ENCODE data around the gene MICU1. TPM values are rescaled to one million over a fixed set of nuclear protein-coding genes. Genes with fewer than 3 reads are reported as not detected.
"Not testable (repeated sequence)": the region's sequence is repeated elsewhere in the genome, so short reads cannot be mapped to it uniquely, and the experiment has no call there.

Gene MICU1
- total RNA-seq, 2 experiments from 2014 or later: 27.2 to 33.6 TPM

DNA sequence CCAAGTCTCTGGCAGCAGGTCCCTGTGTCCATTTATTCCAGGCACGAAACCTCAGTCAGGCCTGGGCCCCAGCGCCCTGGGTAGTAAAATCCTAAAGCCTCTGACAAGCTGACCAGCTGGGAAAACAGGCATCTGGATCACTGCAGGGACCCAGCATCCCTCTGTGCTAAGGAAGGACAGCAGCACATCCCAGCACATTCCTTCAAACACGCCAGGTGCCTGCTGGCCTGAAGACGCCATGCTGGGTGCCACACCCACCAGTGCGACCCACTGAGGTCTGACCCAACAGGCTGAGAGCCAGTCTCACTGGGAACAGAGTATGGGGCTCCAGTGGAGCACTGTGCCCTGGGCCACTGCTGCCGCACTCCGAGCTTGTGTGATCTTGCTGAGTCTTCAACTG is 277.6 kb downstream of the MICU1 start:
- POLR2A ChIA-PET: interaction anchor here (0.9 kb wide), 1 partner anchor 88 kb away, joined by 4 read pairs; no protein-coding TSS in a partner anchor
- H4K20me1 ChIP-seq (ENCODE audit: insufficient read depth, low read length): no peaks in the 10 kb centered on the region
- intact Hi-C loops (cut with micrococcal nuclease; ENCODE audit: unreplicated experiment): no loop called here

DNA sequence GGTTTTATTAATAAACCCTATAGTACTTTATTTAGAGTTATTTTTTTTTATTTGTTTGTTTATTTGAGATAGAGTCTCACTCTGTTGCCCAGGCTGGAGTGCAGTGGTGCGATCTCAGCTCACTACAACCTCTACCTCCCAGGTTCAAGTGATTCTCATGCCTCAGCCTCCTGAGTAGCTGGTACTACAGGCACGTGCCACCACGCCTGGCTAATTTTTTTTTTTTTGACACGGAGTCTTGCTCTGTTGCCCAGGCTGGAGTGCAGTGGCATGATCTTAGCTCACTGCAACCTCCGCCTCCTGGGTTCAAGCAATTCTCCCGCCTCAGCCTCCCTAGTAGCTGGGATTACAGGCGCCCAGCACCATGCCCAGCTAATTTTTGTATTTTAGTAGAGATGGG is 279.8 kb downstream of the MICU1 start:
- H3K4me2 ChIP-seq (ENCODE audit: low read length); H2AFZ ChIP-seq (ENCODE audit: low read length); H3K27ac ChIP-seq (ENCODE audit: low read depth, low read length, poor library complexity, severe bottlenecking); H3K9me2 ChIP-seq (ENCODE audit: insufficient read depth, low read length); BruUV-seq (replicated peaks); intact Hi-C loops (cut with micrococcal nuclease; ENCODE audit: unreplicated experiment); CTCF ChIA-PET (ENCODE audit: unreplicated experiment); H3K9me3 ChIP-seq (ENCODE audit: low read length); H4K20me1 ChIP-seq (ENCODE audit: insufficient read depth, low read length); H3K4me3 ChIP-seq (ENCODE audit: low read depth, low read length, poor library complexity, severe bottlenecking); H3K4me1 ChIP-seq (ENCODE audit: insufficient read depth, low read length, poor library complexity, severe bottlenecking); H3K79me2 ChIP-seq (ENCODE audit: insufficient read depth, low read depth, low read length); DNase-seq (ENCODE audit: low spot score): not testable (repeated sequence)
- peaks cover 54% of the 10 kb centered on the region for H3K36me3 ChIP-seq (ENCODE audit: insufficient read depth, low read length)
- POLR2A ChIA-PET: interaction anchor here (0.6 to 0.7 kb wide), 2 partner anchors 14 to 894 kb away, joined by 3 read pairs; no protein-coding TSS in a partner anchor

More for the DNA sequence above, 277.6 kb downstream of the MICU1 start:
- BruUV-seq (replicated peaks): no TSS peak
- no peak overlapping the region for H3K4me3 ChIP-seq (ENCODE audit: low read depth, low read length, poor library complexity, severe bottlenecking)
- H3K9me2 ChIP-seq (ENCODE audit: insufficient read depth, low read length): no peaks in the 10 kb centered on the region
- TF ChIP-seq EZH2phosphoT487 (IDR thresholded peaks at IDR 0.05; ENCODE audit: borderline replicate concordance, low read depth, low read length): no peak
- TF ChIP-seq, protein P1, sequence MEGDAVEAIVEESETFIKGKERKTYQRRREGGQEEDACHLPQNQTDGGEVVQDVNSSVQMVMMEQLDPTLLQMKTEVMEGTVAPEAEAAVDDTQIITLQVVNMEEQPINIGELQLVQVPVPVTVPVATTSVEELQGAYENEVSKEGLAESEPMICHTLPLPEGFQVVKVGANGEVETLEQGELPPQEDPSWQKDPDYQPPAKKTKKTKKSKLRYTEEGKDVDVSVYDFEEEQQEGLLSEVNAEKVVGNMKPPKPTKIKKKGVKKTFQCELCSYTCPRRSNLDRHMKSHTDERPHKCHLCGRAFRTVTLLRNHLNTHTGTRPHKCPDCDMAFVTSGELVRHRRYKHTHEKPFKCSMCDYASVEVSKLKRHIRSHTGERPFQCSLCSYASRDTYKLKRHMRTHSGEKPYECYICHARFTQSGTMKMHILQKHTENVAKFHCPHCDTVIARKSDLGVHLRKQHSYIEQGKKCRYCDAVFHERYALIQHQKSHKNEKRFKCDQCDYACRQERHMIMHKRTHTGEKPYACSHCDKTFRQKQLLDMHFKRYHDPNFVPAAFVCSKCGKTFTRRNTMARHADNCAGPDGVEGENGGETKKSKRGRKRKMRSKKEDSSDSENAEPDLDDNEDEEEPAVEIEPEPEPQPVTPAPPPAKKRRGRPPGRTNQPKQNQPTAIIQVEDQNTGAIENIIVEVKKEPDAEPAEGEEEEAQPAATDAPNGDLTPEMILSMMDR (conservative IDR thresholded peaks at IDR 0.05; ENCODE audit: low read length): no peak
- H3K4me1 ChIP-seq (ENCODE audit: insufficient read depth, low read length, poor library complexity, severe bottlenecking): peaks cover 3% of the 10 kb centered on the region
- no peaks in the 10 kb centered on the region for H3K9me3 ChIP-seq (ENCODE audit: low read length)
- H3K79me2 ChIP-seq (ENCODE audit: insufficient read depth, low read depth, low read length): peaks cover 13% of the 10 kb centered on the region; the same call in 1 of the 2 replicates
- no peak overlapping the region for H2AFZ ChIP-seq (ENCODE audit: low read length)
- H3K4me2 ChIP-seq (ENCODE audit: low read length): no peak overlapping the region
- CTCF ChIA-PET (ENCODE audit: unreplicated experiment): no interaction called here
- peaks cover 35% of the 10 kb centered on the region for H3K36me3 ChIP-seq (ENCODE audit: insufficient read depth, low read length)
- no peak overlapping the region for H3K27ac ChIP-seq (ENCODE audit: low read depth, low read length, poor library complexity, severe bottlenecking)
- no peak for DNase-seq (ENCODE audit: low spot score)

DNA sequence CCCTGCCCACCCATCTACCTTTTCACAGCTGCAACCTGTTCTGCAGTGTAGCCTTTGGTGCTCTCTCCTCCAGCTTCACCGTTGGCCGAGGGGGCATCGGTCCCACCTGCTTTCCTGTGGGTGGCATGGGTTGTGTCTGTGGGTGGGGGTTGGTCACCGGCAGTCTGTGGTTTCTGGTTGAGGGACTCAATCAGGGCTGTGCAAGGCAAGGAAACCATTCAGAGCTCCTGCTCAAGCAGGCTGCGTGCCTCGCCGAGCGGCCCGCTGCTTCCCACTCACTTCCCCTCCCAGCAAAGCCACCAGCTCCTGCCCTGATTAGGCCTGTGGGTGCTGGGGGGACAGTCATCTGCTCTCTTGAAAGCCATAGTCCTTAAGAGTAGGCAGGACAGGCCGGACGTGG is 280.9 kb downstream of the MICU1 start:
- TF ChIP-seq, protein P1 (conservative IDR thresholded peaks at IDR 0.05; ENCODE audit: low read length): no peak
- no peak for TF ChIP-seq EZH2phosphoT487 (IDR thresholded peaks at IDR 0.05; ENCODE audit: borderline replicate concordance, low read depth, low read length)
- Histone ChIP-seq H3K9me3 (ENCODE audit: low read length) (no peaks in the 10 kb centered on the region), H2AFZ (ENCODE audit: low read length) (no peak overlapping the region), H4K20me1 (ENCODE audit: insufficient read depth, low read length) (no peaks in the 10 kb centered on the region), H3K4me2 (ENCODE audit: low read length) (no peak overlapping the region), H3K27ac (ENCODE audit: low read depth, low read length, poor library complexity, severe bottlenecking) (no peak overlapping the region), H3K4me1 (ENCODE audit: insufficient read depth, low read length, poor library complexity, severe bottlenecking) (no peaks in the 10 kb centered on the region), H3K36me3 (ENCODE audit: insufficient read depth, low read length) (peaks cover 61% of the 10 kb centered on the region), H3K4me3 (ENCODE audit: low read depth, low read length, poor library complexity, severe bottlenecking) (no peak overlapping the region), H3K9me2 (ENCODE audit: insufficient read depth, low read length) (no peaks in the 10 kb centered on the region), H3K79me2 (ENCODE audit: insufficient read depth, low read depth, low read length) (no peaks in the 10 kb centered on the region)
- intact Hi-C loops (cut with micrococcal nuclease; ENCODE audit: unreplicated experiment): no loop called here
- ChIA-PET CTCF (ENCODE audit: unreplicated experiment) (no interaction called here), POLR2A (no interaction called here)
- DNase-seq (ENCODE audit: low spot score): no peak
- BruUV-seq (replicated peaks): no TSS peak

All from OCI-LY7 (cell line).